ENCODE measurements around the gene EPOP.

DNA sequence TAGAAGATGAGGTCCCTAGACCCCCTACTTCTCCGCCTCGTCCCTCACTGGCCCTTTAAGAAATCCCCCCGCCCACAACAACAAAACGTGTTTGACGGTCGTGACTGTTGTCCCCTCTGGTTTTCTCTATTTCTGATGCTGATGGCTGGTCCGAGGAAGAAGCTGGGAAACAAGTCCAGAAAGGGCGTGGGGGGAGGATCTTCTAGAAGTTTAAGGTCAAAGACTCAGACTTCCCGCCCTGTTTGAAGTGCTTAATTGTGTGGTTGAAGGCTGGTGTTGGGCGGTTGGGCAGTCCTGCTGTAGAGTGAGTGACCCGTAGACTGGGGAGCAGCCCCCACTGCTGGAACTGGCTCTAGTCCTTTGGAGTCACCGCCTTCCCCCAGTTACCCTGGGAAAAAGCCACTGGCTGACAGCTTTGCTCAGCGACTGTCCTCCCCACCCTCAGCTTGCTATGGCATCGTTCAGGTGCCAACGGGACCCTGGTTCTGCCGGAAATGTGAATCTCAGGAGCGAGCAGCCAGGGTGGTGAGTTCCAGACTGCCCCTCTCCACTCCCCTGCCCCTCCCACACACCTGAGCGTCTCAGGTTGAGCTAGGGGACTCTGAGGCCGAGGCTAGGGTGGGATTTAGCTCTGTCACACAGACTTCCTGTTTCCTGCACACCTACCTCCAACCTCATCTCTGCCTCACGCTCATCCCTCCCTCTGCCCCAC lies 31.9 kb upstream of the EPOP start:
- TF ChIP-seq, protein P1, sequence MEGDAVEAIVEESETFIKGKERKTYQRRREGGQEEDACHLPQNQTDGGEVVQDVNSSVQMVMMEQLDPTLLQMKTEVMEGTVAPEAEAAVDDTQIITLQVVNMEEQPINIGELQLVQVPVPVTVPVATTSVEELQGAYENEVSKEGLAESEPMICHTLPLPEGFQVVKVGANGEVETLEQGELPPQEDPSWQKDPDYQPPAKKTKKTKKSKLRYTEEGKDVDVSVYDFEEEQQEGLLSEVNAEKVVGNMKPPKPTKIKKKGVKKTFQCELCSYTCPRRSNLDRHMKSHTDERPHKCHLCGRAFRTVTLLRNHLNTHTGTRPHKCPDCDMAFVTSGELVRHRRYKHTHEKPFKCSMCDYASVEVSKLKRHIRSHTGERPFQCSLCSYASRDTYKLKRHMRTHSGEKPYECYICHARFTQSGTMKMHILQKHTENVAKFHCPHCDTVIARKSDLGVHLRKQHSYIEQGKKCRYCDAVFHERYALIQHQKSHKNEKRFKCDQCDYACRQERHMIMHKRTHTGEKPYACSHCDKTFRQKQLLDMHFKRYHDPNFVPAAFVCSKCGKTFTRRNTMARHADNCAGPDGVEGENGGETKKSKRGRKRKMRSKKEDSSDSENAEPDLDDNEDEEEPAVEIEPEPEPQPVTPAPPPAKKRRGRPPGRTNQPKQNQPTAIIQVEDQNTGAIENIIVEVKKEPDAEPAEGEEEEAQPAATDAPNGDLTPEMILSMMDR (IDR thresholded peaks at IDR 0.05): no peak
- no peak for TF ChIP-seq POLR2A (IDR thresholded peaks at IDR 0.05)
